Measurements from ENCODE around the gene PDZK1.
"Not testable (repeated sequence)": the region's sequence is repeated elsewhere in the genome, so short reads cannot be mapped to it uniquely, and the experiment has no call there.

PDZK1 gene

GRCh38 chr1:145643990-145644389, 63.2 kb downstream of the PDZK1 start:
- not testable (repeated sequence) for DNase-seq

- DNase-seq: not testable (repeated sequence)
Measured at GRCh38 chr1:145641886-145642285, 65.3 kb downstream of the PDZK1 start.

- not testable (repeated sequence) for DNase-seq
Measured at GRCh38 chr1:145636237-145636636, 70.9 kb downstream of the PDZK1 start.

GRCh38 chr1:145622177-145622576, 85.0 kb downstream of the PDZK1 start:
- not testable (repeated sequence) for DNase-seq

Data from hippocampal formation (tissue), 2 donors.